IPS-20b (cell line): ENCODE measurements around the gene CLSTN1.
"Not testable (repeated sequence)": the region's sequence is repeated elsewhere in the genome, so short reads cannot be mapped to it uniquely, and the experiment has no call there.

Source experiments
- H3K27ac ChIP-seq: one replicate; pipeline ENCODE4 v1.5.1; 2013; ENCODE audit warnings: low read length
- H3K27me3 ChIP-seq: 2 replicates; pipeline ENCODE4 v1.6.1; 2013; ENCODE audit warnings: mild to moderate bottlenecking, low read length, inconsistent platforms; ENCODE audit not compliant: insufficient read depth
- H3K36me3 ChIP-seq: 2 replicates; pipeline ENCODE4 v1.6.1; 2013; ENCODE audit warnings: low read depth, mild to moderate bottlenecking, inconsistent platforms, low read length, moderate library complexity; ENCODE audit not compliant: insufficient read depth
- H3K4me1 ChIP-seq: 2 replicates; pipeline ENCODE4 v1.6.1; 2013; ENCODE audit warnings: mild to moderate bottlenecking, control low read depth, inconsistent platforms, low read length, moderate library complexity; ENCODE audit not compliant: insufficient read depth
- H3K4me3 ChIP-seq: 2 replicates; pipeline ENCODE4 v1.5.1; 2013; ENCODE audit warnings: mild to moderate bottlenecking, low read length, inconsistent platforms
- H3K9ac ChIP-seq: 2 replicates; pipeline ENCODE4 v1.6.1; 2013; ENCODE audit warnings: low read depth, mild to moderate bottlenecking, inconsistent platforms, low read length, moderate library complexity
- H3K9me3 ChIP-seq: 2 replicates; pipeline ENCODE4 v1.6.1; 2013; ENCODE audit warnings: mild to moderate bottlenecking, low read depth, low read length, inconsistent platforms; ENCODE audit not compliant: insufficient read depth

CLSTN1 gene

DNA sequence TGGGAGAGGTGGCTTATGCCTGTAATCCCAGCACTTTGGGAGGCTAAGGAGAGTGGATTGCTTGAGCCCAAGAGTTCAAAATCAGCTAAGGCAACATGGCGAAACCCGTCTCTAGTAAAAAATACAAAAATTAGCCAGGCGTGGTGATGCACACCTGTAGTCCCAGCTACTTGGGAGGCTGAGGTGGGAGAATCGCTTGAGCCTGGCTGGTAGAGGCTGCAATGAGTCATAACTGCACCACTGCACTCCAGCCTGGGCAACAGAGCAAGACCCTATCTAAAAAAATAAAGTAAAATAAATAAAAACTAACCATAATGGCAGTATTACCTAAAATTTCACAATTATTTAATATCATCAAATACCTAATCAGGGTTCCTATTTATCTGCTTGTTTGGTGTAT, 34.1 kb downstream of the CLSTN1 start:
- not testable (repeated sequence) for H3K9ac ChIP-seq, H3K36me3 ChIP-seq, H3K4me3 ChIP-seq, H3K27ac ChIP-seq, H3K27me3 ChIP-seq, H3K9me3 ChIP-seq
- H3K4me1 ChIP-seq: peaks cover 19% of the 10 kb centered on the region; the same call in 1 of the 2 replicates

- Histone ChIP-seq H3K9ac (no peak overlapping the region), H3K27me3 (no peaks in the 10 kb centered on the region), H3K27ac (no peak overlapping the region), H3K4me3 (no peak overlapping the region), H3K9me3 (no peaks in the 10 kb centered on the region), H3K36me3 (no peaks in the 10 kb centered on the region), H3K4me1 (peaks cover 11% of the 10 kb centered on the region; the same call in 1 of the 2 replicates)
These were observed 36.1 kb downstream of the CLSTN1 start for GRCh38 chr1:9787702-9788101.

DNA sequence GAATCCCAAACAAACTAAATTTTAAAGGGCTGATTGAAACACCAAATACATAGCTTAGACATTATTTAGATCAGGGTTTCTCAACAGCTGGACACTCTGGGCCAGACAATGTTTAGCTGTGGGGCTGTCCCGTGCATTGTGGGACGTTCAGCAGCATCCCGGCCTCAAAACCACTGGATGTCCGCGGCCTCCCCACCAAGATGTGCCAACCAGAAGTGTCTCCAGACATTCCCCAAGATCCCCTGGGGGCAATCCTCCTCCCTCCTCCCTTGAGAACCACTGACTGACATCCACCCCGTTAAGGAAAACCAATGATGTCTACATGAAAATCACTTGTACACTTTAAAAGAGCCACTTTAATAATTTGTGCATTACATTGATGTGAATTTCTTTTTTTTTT, 38.4 kb downstream of the CLSTN1 start:
- Histone ChIP-seq H3K27ac (no peak overlapping the region), H3K4me1 (peaks cover 5% of the 10 kb centered on the region; the same call in 1 of the 2 replicates), H3K9ac (no peak overlapping the region), H3K4me3 (no peak overlapping the region), H3K9me3 (no peaks in the 10 kb centered on the region), H3K27me3 (no peaks in the 10 kb centered on the region), H3K36me3 (no peaks in the 10 kb centered on the region)

DNA sequence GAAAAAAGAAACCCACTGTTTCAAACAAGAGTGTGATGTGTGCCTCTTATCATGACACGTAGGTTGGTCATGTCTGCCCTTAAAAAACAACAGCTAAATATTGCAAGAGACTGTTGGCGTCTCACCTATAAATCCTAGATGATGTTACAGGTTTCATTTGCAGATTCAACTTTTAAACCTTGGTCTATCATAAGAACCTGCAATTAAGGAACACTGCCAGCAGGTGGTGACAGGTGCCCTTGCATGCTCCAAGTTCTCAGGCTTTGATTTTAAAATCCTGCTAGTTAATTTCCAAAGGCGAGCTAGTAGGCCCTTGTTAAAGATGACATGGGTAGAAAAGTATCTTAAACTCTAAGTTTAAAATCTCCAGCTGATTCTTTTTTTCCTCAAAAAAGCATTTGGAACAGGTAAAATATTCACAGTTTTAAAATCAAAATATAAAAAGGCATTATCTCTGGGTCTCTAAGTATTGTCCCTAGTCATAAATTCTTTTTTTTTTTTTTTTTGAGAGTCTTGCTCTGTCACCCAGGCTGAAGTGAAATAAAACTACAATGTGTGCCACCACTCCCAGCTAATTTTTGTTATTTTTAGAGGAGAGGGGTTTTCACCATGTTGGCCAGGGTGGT, 39.1 kb downstream of the CLSTN1 start:
- Histone ChIP-seq H3K9ac (no peak overlapping the region), H3K4me1 (peaks cover 5% of the 10 kb centered on the region; the same call in 1 of the 2 replicates), H3K27ac (no peak overlapping the region), H3K4me3 (no peak overlapping the region), H3K27me3 (no peaks in the 10 kb centered on the region), H3K36me3 (no peaks in the 10 kb centered on the region), H3K9me3 (no peaks in the 10 kb centered on the region)

GRCh38 chr1:9782897-9783296, 40.9 kb downstream of the CLSTN1 start:
- Histone ChIP-seq H3K36me3 (no peaks in the 10 kb centered on the region), H3K4me1 (no peaks in the 10 kb centered on the region), H3K9ac (no peak overlapping the region), H3K27ac (no peak overlapping the region), H3K4me3 (no peak overlapping the region), H3K9me3 (no peaks in the 10 kb centered on the region), H3K27me3 (no peaks in the 10 kb centered on the region)

GRCh38 chr1:9782116-9782751, 41.5 kb downstream of the CLSTN1 start:
- H3K4me1 ChIP-seq: no peaks in the 10 kb centered on the region
- no peaks in the 10 kb centered on the region for H3K9me3 ChIP-seq
- H3K9ac ChIP-seq: no peak overlapping the region
- H3K4me3 ChIP-seq: no peak overlapping the region
- H3K27ac ChIP-seq: no peak overlapping the region
- no peaks in the 10 kb centered on the region for H3K27me3 ChIP-seq
- no peaks in the 10 kb centered on the region for H3K36me3 ChIP-seq

- Histone ChIP-seq H3K27ac (no peak overlapping the region), H3K9ac (no peak overlapping the region)
These were observed 43.1 kb downstream of the CLSTN1 start for GRCh38 chr1:9780554-9781110.

GRCh38 chr1:9778905-9779304, 44.9 kb downstream of the CLSTN1 start:
- Histone ChIP-seq H3K4me1 (no peaks in the 10 kb centered on the region), H3K27me3 (no peaks in the 10 kb centered on the region), H3K9me3 (no peaks in the 10 kb centered on the region), H3K4me3 (no peak overlapping the region), H3K27ac (no peak overlapping the region), H3K36me3 (no peaks in the 10 kb centered on the region), H3K9ac (no peak overlapping the region)

More at GRCh38 chr1:9780554-9781110, 43.1 kb downstream of the CLSTN1 start:
- Histone ChIP-seq H3K4me3 (no peak overlapping the region), H3K36me3 (no peaks in the 10 kb centered on the region), H3K27me3 (no peaks in the 10 kb centered on the region), H3K9me3 (no peaks in the 10 kb centered on the region), H3K4me1 (no peaks in the 10 kb centered on the region)

GRCh38 chr1:9776685-9777084, 47.1 kb downstream of the CLSTN1 start:
- Histone ChIP-seq H3K27me3 (no peaks in the 10 kb centered on the region), H3K4me3 (no peak overlapping the region), H3K9ac (no peak overlapping the region), H3K27ac (no peak overlapping the region), H3K4me1 (no peaks in the 10 kb centered on the region), H3K9me3 (no peaks in the 10 kb centered on the region), H3K36me3 (peaks cover 13% of the 10 kb centered on the region)

DNA sequence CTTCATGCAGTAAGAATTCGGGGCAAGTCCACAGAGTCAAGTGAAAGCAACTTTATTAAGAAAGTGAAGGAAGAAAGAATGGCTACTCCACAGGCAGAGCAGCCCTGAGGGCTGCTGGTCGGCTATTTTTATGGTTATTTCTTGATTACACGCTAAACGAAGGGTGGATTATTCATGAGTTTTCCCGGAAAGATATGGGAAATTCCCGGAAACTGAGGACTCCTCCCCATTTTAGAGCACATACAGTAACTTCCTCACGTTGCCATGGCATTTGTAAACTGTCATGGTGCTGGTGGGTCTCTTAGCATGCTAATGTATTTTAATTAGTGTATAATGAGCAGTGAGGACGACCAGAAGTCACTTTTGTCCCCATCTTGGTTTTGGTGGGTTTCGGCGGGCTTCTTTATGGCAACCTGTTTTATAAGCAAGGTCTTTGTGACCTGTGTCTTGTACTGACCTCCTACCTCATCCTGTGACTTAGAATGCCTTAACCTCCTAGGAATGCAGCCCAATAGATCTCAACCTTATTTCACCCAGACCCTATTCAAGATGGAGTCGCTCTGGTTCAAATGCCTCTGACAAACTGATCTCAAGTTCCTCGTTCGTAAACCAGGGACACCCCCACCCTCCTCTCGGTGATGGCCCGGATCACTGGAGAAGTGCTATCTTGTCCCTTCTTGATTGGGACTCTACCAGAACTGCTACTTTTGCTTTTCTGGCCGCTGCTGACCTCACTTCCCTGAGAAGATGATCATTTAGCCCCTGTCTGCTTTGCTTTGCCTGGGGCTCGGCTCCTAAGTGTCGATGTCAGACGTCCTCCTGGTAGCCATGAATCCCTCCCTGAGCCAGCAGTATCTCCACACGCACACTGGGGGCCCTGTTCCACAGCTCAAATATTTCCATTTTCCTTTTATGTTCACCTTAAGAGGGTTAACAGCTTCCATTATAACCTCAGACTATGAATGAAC, 48.8 kb downstream of the CLSTN1 start:
- no peak overlapping the region for H3K27ac ChIP-seq
- no peaks in the 10 kb centered on the region for H3K4me1 ChIP-seq
- H3K4me3 ChIP-seq: no peak overlapping the region
- no peaks in the 10 kb centered on the region for H3K27me3 ChIP-seq
- H3K9ac ChIP-seq: no peak overlapping the region
- no peaks in the 10 kb centered on the region for H3K9me3 ChIP-seq
- H3K36me3 ChIP-seq: peaks cover 13% of the 10 kb centered on the region

- H3K27ac ChIP-seq: no peak overlapping the region
- no peaks in the 10 kb centered on the region for H3K4me1 ChIP-seq
- peaks cover 13% of the 10 kb centered on the region for H3K36me3 ChIP-seq
- H3K4me3 ChIP-seq: no peak overlapping the region
- no peaks in the 10 kb centered on the region for H3K9me3 ChIP-seq
- no peaks in the 10 kb centered on the region for H3K27me3 ChIP-seq
- H3K9ac ChIP-seq: no peak overlapping the region
These were observed 53.5 kb downstream of the CLSTN1 start for GRCh38 chr1:9770298-9770697.
